ENCODE measurements around the gene ZCWPW2. TPM values are rescaled to one million over a fixed set of nuclear protein-coding genes. Genes with fewer than 3 reads are reported as not detected.
A peak's percentile ranks its signal among the peaks of the same experiment; 100 is the strongest.

The ZCWPW2 gene
- total RNA-seq, 2 experiments from 2014 or later = 0.27 to 0.28 TPM

- ChIA-PET POLR2A (no interaction called here), CTCF (no interaction called here)
- peaks cover 22% of the 10 kb centered on the region for H3K9me3 Mint-ChIP-seq
- H3K4me3 ChIP-seq (ENCODE audit: low read length) = no peak overlapping the region
- H3K27me3 ChIP-seq (ENCODE audit: control insufficient read depth in 1 of 2, insufficient read depth in 2 of 2, low read length in 2 of 2) = no peaks in the 10 kb centered on the region
- H3K27ac Mint-ChIP-seq = no peak overlapping the region
- no peaks in the 10 kb centered on the region for H3K4me1 Mint-ChIP-seq (ENCODE audit: low read depth)
- no peak overlapping the region for H3K27ac ChIP-seq (ENCODE audit: low read depth in 1 of 2, low read length in 2 of 2)
- no peaks in the 10 kb centered on the region for H3K4me1 ChIP-seq (ENCODE audit: insufficient read depth, low read length)
- H3K9me3 ChIP-seq (ENCODE audit: control insufficient read depth in 1 of 2, insufficient read depth in 1 of 2, low read length in 2 of 2) = peaks cover 0 to 9% of the 10 kb centered on the region in 2 experiments
- H3K36me3 ChIP-seq (ENCODE audit: insufficient read depth, low read length) = no peaks in the 10 kb centered on the region
- no peak for ATAC-seq (ENCODE audit: poor library complexity)
- DNase-seq = no peak
- TF ChIP-seq CTCF (IDR thresholded peaks at IDR 0.05) = no peak
- peaks cover 4% of the 10 kb centered on the region for H3K36me3 Mint-ChIP-seq (ENCODE audit: low read depth)
- H3K27me3 Mint-ChIP-seq = no peaks in the 10 kb centered on the region
- intact Hi-C loops (cut with DNase I, micrococcal nuclease) = no loop called here
- no peak overlapping the region for H3K4me3 Mint-ChIP-seq
These were observed 118.9 kb downstream of the ZCWPW2 start for GRCh38 chr3:28467414-28467813.

GRCh38 chr3:28476194-28476593, 127.7 kb downstream of the ZCWPW2 start:
- Mint-ChIP-seq H3K27ac (no peak overlapping the region), H3K4me1 (ENCODE audit: low read depth) (no peaks in the 10 kb centered on the region)
- H3K36me3 ChIP-seq (ENCODE audit: insufficient read depth, low read length) = no peaks in the 10 kb centered on the region

GRCh38 chr3:28476764-28477163, 128.2 kb downstream of the ZCWPW2 start:
- DNase-seq (no peak), ATAC-seq (ENCODE audit: poor library complexity) (no peak)
- peaks cover 0 to 3% of the 10 kb centered on the region in 2 experiments for H3K9me3 ChIP-seq (ENCODE audit: control insufficient read depth in 1 of 2, insufficient read depth in 1 of 2, low read length in 2 of 2)
- H3K9me3 Mint-ChIP-seq = peaks cover 6% of the 10 kb centered on the region
- no peak overlapping the region for H3K27ac ChIP-seq (ENCODE audit: low read depth in 1 of 2, low read length in 2 of 2)
- H3K27me3 ChIP-seq (ENCODE audit: control insufficient read depth in 1 of 2, insufficient read depth in 2 of 2, low read length in 2 of 2) = no peaks in the 10 kb centered on the region
- intact Hi-C loops (cut with DNase I, micrococcal nuclease) = no loop called here
- no peaks in the 10 kb centered on the region for H3K4me1 ChIP-seq (ENCODE audit: insufficient read depth, low read length)
- no peaks in the 10 kb centered on the region for H3K4me1 Mint-ChIP-seq (ENCODE audit: low read depth)
- no peak overlapping the region for H3K4me3 Mint-ChIP-seq
- H3K36me3 Mint-ChIP-seq (ENCODE audit: low read depth) = peaks cover under 1% of the 10 kb centered on the region
- no peak overlapping the region for H3K27ac Mint-ChIP-seq
- H3K4me3 ChIP-seq (ENCODE audit: low read length) = no peak overlapping the region
- no peak for TF ChIP-seq CTCF (IDR thresholded peaks at IDR 0.05)
- ChIA-PET CTCF (no interaction called here), POLR2A (no interaction called here)
- H3K36me3 ChIP-seq (ENCODE audit: insufficient read depth, low read length) = no peaks in the 10 kb centered on the region
- no peaks in the 10 kb centered on the region for H3K27me3 Mint-ChIP-seq

More at GRCh38 chr3:28476194-28476593, 127.7 kb downstream of the ZCWPW2 start:
- H3K27ac ChIP-seq (ENCODE audit: low read depth in 1 of 2, low read length in 2 of 2) = no peak overlapping the region
- CTCF ChIA-PET = no interaction called here
- intact Hi-C loops (cut with DNase I, micrococcal nuclease) = no loop called here
- Mint-ChIP-seq H3K27me3 (no peaks in the 10 kb centered on the region), H3K36me3 (ENCODE audit: low read depth) (no peaks in the 10 kb centered on the region), H3K4me3 (no peak overlapping the region), H3K9me3 (peaks cover 6% of the 10 kb centered on the region)
- POLR2A ChIA-PET = no interaction called here
- peak in 3 of 14 experiments; percentile 5 to 11 (median 7) for DNase-seq
- peaks cover 0 to 3% of the 10 kb centered on the region in 2 experiments for H3K9me3 ChIP-seq (ENCODE audit: control insufficient read depth in 1 of 2, insufficient read depth in 1 of 2, low read length in 2 of 2)
- H3K4me3 ChIP-seq (ENCODE audit: low read length) = no peak overlapping the region
- H3K4me1 ChIP-seq (ENCODE audit: insufficient read depth, low read length) = no peaks in the 10 kb centered on the region
- H3K27me3 ChIP-seq (ENCODE audit: control insufficient read depth in 1 of 2, insufficient read depth in 2 of 2, low read length in 2 of 2) = no peaks in the 10 kb centered on the region
- no peak for ATAC-seq (ENCODE audit: poor library complexity)
- no peak for TF ChIP-seq CTCF (IDR thresholded peaks at IDR 0.05)

Measured in CD4-positive, alpha-beta T cell (primary cell).